ENCODE data around the gene ABCC12.
"Not testable (repeated sequence)": the region's sequence is repeated elsewhere in the genome, so short reads cannot be mapped to it uniquely, and the experiment has no call there.

Gene ABCC12

GRCh38 chr16:48172682-48173081, 16.9 kb upstream of the ABCC12 start:
- no peaks in the 10 kb centered on the region for H3K9me2 ChIP-seq (replicated peaks; ENCODE audit: low read depth, low read length)
- no peak overlapping the region for H3K4me2 ChIP-seq (ENCODE audit: low read depth, low read length, poor library complexity, severe bottlenecking)
- no peak overlapping the region for H2AFZ ChIP-seq (ENCODE audit: low read length)
- H3F3A ChIP-seq (ENCODE audit: low read depth), result no peaks in the 10 kb centered on the region
- no peaks in the 10 kb centered on the region for H3K4me1 ChIP-seq (ENCODE audit: insufficient read depth, low read length, poor library complexity, severe bottlenecking)
- no peak overlapping the region for H3K9ac ChIP-seq (ENCODE audit: low read depth, low read length, poor library complexity, severe bottlenecking)
- TF ChIP-seq CTCF (conservative IDR thresholded peaks at IDR 0.05; ENCODE audit: low read length) (no peak), EZH2phosphoT487 (IDR thresholded peaks at IDR 0.05; ENCODE audit: borderline replicate concordance) (no peak)
- H3K79me2 ChIP-seq (ENCODE audit: insufficient read depth, low read length), result no peaks in the 10 kb centered on the region
- H4K20me1 ChIP-seq (ENCODE audit: insufficient read depth, low read length, poor library complexity, severe bottlenecking), result no peaks in the 10 kb centered on the region
- no peak overlapping the region for H3K4me3 ChIP-seq (ENCODE audit: low read length, poor library complexity, severe bottlenecking)
- H3K9me3 ChIP-seq (ENCODE audit: insufficient read depth, low read depth, low read length), result no peaks in the 10 kb centered on the region
- H3K36me3 ChIP-seq (ENCODE audit: insufficient read depth, low read length), result no peaks in the 10 kb centered on the region
- H3K27me3 ChIP-seq (ENCODE audit: insufficient read depth, low read length, poor library complexity, severe bottlenecking), result no peaks in the 10 kb centered on the region

- H3K9me2 ChIP-seq (replicated peaks; ENCODE audit: low read depth, low read length), result no peaks in the 10 kb centered on the region
- no peak overlapping the region for H2AFZ ChIP-seq (ENCODE audit: low read length)
- H3K27me3 ChIP-seq (ENCODE audit: insufficient read depth, low read length, poor library complexity, severe bottlenecking), result no peaks in the 10 kb centered on the region
- H3K9me3 ChIP-seq (ENCODE audit: insufficient read depth, low read depth, low read length), result no peaks in the 10 kb centered on the region
- H3K4me1 ChIP-seq (ENCODE audit: insufficient read depth, low read length, poor library complexity, severe bottlenecking), result peaks cover 6% of the 10 kb centered on the region
- H3K36me3 ChIP-seq (ENCODE audit: insufficient read depth, low read length), result no peaks in the 10 kb centered on the region
- no peaks in the 10 kb centered on the region for H3F3A ChIP-seq (ENCODE audit: low read depth)
- H3K4me2 ChIP-seq (ENCODE audit: low read depth, low read length, poor library complexity, severe bottlenecking), result no peak overlapping the region
- H3K79me2 ChIP-seq (ENCODE audit: insufficient read depth, low read length), result no peaks in the 10 kb centered on the region
- H4K20me1 ChIP-seq (ENCODE audit: insufficient read depth, low read length, poor library complexity, severe bottlenecking), result no peaks in the 10 kb centered on the region
- H3K4me3 ChIP-seq (ENCODE audit: low read length, poor library complexity, severe bottlenecking), result no peak overlapping the region
- no peak overlapping the region for H3K9ac ChIP-seq (ENCODE audit: low read depth, low read length, poor library complexity, severe bottlenecking)
- no peak for TF ChIP-seq EZH2phosphoT487 (IDR thresholded peaks at IDR 0.05; ENCODE audit: borderline replicate concordance)
- no peak for TF ChIP-seq CTCF (conservative IDR thresholded peaks at IDR 0.05; ENCODE audit: low read length)
Measured at GRCh38 chr16:48169896-48170295, 14.1 kb upstream of the ABCC12 start.

GRCh38 chr16:48168075-48168474, 12.3 kb upstream of the ABCC12 start:
- H2AFZ ChIP-seq (ENCODE audit: low read length), result no peak overlapping the region
- no peaks in the 10 kb centered on the region for H3K27me3 ChIP-seq (ENCODE audit: insufficient read depth, low read length, poor library complexity, severe bottlenecking)
- H3K36me3 ChIP-seq (ENCODE audit: insufficient read depth, low read length), result no peaks in the 10 kb centered on the region
- no peak overlapping the region for H3K9ac ChIP-seq (ENCODE audit: low read depth, low read length, poor library complexity, severe bottlenecking)
- no peak overlapping the region for H3K4me3 ChIP-seq (ENCODE audit: low read length, poor library complexity, severe bottlenecking)
- H3K79me2 ChIP-seq (ENCODE audit: insufficient read depth, low read length), result no peaks in the 10 kb centered on the region
- no peak overlapping the region for H3K4me2 ChIP-seq (ENCODE audit: low read depth, low read length, poor library complexity, severe bottlenecking)
- peaks cover 6% of the 10 kb centered on the region for H3K4me1 ChIP-seq (ENCODE audit: insufficient read depth, low read length, poor library complexity, severe bottlenecking)
- no peaks in the 10 kb centered on the region for H3K9me3 ChIP-seq (ENCODE audit: insufficient read depth, low read depth, low read length)
- H4K20me1 ChIP-seq (ENCODE audit: insufficient read depth, low read length, poor library complexity, severe bottlenecking), result no peaks in the 10 kb centered on the region
- no peak for TF ChIP-seq CTCF (conservative IDR thresholded peaks at IDR 0.05; ENCODE audit: low read length)
- no peak for TF ChIP-seq EZH2phosphoT487 (IDR thresholded peaks at IDR 0.05; ENCODE audit: borderline replicate concordance)
- no peaks in the 10 kb centered on the region for H3F3A ChIP-seq (ENCODE audit: low read depth)
- no peaks in the 10 kb centered on the region for H3K9me2 ChIP-seq (replicated peaks; ENCODE audit: low read depth, low read length)

GRCh38 chr16:48166617-48167016, 10.8 kb upstream of the ABCC12 start:
- H3K9ac ChIP-seq (ENCODE audit: low read depth, low read length, poor library complexity, severe bottlenecking); H3K4me2 ChIP-seq (ENCODE audit: low read depth, low read length, poor library complexity, severe bottlenecking); H3K4me3 ChIP-seq (ENCODE audit: low read length, poor library complexity, severe bottlenecking); H3K9me3 ChIP-seq (ENCODE audit: insufficient read depth, low read depth, low read length); H3K36me3 ChIP-seq (ENCODE audit: insufficient read depth, low read length); H3K4me1 ChIP-seq (ENCODE audit: insufficient read depth, low read length, poor library complexity, severe bottlenecking); H3F3A ChIP-seq (ENCODE audit: low read depth); H3K27me3 ChIP-seq (ENCODE audit: insufficient read depth, low read length, poor library complexity, severe bottlenecking); H3K9me2 ChIP-seq (replicated peaks; ENCODE audit: low read depth, low read length); H4K20me1 ChIP-seq (ENCODE audit: insufficient read depth, low read length, poor library complexity, severe bottlenecking); H3K79me2 ChIP-seq (ENCODE audit: insufficient read depth, low read length): not testable (repeated sequence)
- H2AFZ ChIP-seq (ENCODE audit: low read length), result 0 out of 2 replicates have a peak overlapping the region, but pooled peaks have one; percentile 40

All from Loucy (cell line).